ENCODE data around the gene SH2D7.

DNA sequence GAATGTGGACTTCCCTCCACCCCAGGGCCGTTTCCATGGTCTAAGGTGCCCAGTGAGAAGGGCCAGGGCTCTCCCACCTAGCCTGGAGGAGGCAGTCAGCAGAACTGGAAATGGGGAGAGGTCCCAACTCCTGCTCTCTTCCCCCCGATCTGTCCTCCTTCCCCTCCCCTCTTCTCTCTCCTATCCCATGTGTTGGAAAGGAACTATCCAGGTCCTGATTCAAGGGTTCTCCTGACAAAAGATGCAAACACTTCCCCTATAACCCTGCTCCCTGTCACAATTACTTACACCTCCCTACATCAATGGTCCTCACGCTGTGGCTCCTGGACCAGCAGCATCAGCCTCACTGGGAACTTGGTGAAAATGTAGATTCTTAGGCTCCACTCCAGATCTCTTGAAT, 32.9 kb downstream of the SH2D7 start:
- TF ChIP-seq CTCF (IDR thresholded peaks at IDR 0.05) (no peak), POLR2AphosphoS5 (IDR thresholded peaks at IDR 0.05; ENCODE audit: low read depth, low read length) (no peak), SIN3A (IDR thresholded peaks at IDR 0.05; ENCODE audit: borderline replicate concordance, insufficient read depth, low read depth, low read length) (no peak)
- TF ChIP-seq, protein P1, sequence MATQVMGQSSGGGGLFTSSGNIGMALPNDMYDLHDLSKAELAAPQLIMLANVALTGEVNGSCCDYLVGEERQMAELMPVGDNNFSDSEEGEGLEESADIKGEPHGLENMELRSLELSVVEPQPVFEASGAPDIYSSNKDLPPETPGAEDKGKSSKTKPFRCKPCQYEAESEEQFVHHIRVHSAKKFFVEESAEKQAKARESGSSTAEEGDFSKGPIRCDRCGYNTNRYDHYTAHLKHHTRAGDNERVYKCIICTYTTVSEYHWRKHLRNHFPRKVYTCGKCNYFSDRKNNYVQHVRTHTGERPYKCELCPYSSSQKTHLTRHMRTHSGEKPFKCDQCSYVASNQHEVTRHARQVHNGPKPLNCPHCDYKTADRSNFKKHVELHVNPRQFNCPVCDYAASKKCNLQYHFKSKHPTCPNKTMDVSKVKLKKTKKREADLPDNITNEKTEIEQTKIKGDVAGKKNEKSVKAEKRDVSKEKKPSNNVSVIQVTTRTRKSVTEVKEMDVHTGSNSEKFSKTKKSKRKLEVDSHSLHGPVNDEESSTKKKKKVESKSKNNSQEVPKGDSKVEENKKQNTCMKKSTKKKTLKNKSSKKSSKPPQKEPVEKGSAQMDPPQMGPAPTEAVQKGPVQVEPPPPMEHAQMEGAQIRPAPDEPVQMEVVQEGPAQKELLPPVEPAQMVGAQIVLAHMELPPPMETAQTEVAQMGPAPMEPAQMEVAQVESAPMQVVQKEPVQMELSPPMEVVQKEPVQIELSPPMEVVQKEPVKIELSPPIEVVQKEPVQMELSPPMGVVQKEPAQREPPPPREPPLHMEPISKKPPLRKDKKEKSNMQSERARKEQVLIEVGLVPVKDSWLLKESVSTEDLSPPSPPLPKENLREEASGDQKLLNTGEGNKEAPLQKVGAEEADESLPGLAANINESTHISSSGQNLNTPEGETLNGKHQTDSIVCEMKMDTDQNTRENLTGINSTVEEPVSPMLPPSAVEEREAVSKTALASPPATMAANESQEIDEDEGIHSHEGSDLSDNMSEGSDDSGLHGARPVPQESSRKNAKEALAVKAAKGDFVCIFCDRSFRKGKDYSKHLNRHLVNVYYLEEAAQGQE (IDR thresholded peaks at IDR 0.05; ENCODE audit: insufficient read depth in 1 of 2, low read depth in 2 of 2, low read length in 1 of 2), result peak in 1 of 2 experiments; percentile 60; a peak in 1 of 4 replicates

Data from Panc1 (cell line).